Measurements from ENCODE around the gene MMP15. TPM values are rescaled to one million over a fixed set of nuclear protein-coding genes. Genes with fewer than 3 reads are reported as not detected.

MMP15 gene
- 10.1 and 14.8 TPM in 2 replicates for total RNA-seq

DNA sequence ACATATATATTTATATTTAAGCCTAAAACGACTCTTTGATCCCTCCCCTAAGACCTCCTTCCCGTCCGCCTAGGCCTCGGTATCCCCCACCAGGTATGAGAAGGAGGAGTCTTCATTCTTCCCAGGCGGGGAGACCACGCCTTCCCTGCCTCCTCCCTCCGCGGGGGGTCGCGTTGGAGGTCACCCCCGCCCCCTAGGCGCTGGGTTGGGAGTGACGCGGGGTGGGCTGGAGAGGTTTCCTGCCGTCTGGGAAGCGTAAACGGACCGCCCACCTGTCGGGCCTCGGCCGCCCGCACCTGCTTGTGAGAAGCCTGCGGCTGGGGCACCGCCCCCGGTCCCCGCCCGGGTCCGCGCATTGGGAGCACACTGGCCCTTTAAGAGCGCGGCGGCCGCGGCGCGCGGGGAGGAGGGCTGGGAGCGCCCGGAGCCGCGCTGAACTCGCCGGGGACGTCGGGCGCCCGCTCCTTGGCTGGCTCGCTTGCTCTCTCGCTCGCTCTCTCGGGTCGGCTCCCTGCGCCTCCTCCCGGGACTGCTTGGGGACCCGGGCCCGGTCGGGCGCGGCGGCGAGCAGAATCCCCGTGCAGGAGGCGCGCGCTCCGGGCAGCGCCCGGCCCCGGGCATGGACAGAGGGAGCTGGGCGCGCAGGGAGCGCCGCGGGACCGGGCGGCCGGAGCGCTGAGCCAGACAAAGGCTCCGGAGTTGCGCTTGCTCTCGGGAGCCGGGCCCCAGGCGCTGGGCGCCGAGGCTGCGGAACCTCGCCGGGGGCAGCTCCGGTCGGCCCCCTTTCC lies at the start of gene MMP15:
MMP15 (plus strand) TSS at position 404 of the 788 bp plus-strand sequence. CDS start 597 bp downstream, outside the sequence.

DNA sequence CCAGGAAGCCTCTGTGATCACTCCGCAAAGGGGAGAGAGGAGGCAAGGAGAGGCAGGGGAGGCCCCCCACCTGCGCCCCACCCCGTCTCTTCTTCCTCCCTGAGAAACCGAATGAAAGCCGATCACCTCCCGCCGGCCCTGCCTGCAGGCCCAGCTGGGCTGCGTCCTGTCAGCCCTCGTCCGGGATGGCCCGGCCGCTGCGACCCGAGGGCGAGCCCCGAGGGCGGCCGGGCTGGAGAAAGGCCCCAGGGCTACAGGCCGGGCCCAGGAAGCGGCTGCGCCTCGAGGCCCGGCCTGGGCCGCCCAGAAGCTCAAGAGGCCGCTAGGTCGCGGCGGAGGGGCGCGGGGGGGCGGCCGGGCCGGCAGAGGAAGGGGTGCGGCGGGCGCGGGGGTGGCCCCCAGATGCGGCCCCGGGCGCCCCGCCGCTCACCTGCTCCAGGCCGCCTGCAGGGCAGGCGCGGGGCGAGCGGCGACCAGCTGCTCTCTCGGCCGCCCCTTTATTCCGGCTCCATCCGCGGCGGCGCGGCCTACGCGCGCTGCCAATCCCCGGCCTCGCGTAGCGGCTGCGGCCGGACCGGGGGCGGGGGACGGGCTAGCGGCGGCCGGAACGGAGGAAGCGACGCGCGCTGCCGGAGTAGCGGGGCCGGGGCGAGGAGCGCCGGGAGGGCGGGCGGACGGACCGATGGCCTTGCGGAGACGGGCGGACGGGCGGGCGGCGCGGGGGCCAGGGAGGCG lies 25.4 kb upstream of the MMP15 start, which contains the start of gene ZNF319:
ZNF319 (minus strand) TSS at position 702 of the 735 bp plus-strand sequence. CDS start 2,407 bp downstream, outside the sequence.

DNA sequence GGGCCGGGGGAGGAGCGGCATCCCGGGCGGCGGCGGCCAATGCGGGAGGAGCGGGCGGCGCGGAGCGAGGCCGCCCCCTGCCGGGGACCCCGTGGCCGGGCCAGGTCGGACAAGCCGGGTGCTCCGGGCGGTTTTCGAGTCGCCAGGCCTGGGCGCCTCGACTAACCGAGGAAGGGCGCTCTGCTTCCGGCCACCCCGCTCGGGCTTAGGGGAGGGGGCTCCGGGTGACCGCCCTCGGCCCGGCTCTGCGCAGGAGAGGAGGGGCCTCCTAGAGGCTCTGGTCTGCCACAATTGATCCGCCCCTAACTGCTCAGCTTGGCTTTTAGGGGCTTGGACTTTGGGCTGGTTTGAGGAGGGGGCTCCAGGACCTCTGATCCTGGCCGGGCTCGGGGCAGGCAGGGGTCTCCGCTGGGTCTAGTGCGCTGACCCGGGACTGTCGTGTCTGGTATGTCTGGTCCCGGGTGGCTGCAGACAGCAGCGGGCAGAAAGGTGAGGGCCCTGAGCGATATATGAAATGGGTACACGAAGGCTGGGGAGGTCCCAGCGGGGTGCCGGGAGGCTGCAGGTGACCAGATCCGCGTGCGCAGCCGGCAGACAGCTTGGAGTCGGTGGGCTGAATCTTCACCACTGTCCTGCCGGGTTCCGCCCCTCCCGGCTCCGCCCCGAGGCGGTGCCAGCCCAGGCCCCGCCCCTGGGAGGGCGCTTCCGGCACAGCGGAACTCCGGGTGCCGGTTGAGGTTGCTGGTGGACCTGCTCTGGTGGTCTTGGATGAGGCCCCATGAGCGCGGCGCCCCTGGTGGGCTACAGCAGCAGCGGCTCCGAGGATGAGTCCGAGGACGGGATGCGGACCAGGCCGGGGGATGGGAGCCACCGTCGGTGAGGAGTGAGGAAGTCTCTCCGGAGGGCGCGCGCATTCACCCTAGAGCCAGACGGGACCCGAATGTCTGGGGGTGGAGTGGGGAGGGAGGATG lies 24.6 kb upstream of the MMP15 start, which contains the start of gene USB1:
USB1 (plus strand) TSS at position 702 of the 971 bp plus-strand sequence; CDS start at position 779, 77 bp downstream.

Other genes starting within 250 kb of the MMP15 start
- 69.2 and 87.7 TPM in 2 replicates for gene KIFC3, start 223.3 kb upstream of the MMP15 start, total RNA-seq
- gene CNGB1, start 54.6 kb upstream of the MMP15 start, total RNA-seq: not detected in 2 replicates
- gene ZNF319, start 25.1 kb upstream of the MMP15 start, total RNA-seq: 3.9 and 6.2 TPM in 2 replicates
- 65.6 and 136 TPM in 2 replicates for gene USB1, start 24.3 kb upstream of the MMP15 start, total RNA-seq
- 35.7 and 44.2 TPM in 2 replicates for gene CFAP20, start 103.6 kb downstream of the MMP15 start, total RNA-seq
- 35.3 and 49.3 TPM in 2 replicates for gene CSNK2A2, start 172.4 kb downstream of the MMP15 start, total RNA-seq